HG02623 (cell line): Measurements from ENCODE around the gene NUDT3.
A peak's percentile ranks its signal among the peaks of the same experiment; 100 is the strongest.
"Not testable (repeated sequence)": the region's sequence is repeated elsewhere in the genome, so short reads cannot be mapped to it uniquely, and the experiment has no call there.

Experiments
- ATAC-seq: cut with Tn5 transposase; IDR thresholded peaks from one replicate; pipeline ENCODE4 v1.9.1; 2021; ENCODE audit warnings: moderate library complexity; ENCODE audit not compliant: unreplicated experiment

Gene NUDT3

DNA sequence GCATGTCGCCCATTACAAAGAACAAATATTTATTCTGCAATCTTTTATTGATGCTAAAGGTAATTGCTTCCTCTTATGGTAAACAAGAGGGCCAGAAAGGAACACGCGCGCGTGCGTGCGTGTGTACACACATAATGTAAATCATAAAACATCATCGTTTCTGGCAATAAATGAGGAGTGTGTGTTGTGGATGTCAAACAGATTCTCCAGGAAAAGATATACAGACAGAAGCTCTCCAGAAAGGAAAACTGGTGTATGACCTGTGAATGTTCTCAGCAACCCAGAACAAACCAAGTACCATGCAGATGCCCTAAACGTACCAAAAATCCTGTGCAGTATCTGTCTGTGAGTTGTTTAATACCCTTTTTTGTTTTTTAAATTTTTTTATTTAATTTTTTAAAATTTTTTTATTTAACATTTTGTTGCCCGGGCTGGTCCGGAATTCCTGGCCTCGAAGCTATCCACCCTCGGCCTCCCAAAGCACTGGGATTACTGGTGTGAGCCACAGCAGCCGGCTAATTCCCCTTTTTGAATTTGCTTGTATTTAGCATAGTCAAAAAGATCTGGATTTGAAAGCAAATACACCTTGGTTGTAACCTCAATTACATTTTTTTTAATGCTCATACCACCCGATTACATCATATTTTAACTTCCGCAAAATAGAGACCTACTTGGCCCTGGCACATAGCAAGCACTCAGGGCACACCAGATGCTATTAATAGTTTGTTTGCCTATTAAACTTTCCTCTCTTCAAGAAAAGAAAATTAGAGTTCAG lies 909 bp upstream of the NUDT3 start:
- no peak for ATAC-seq

DNA sequence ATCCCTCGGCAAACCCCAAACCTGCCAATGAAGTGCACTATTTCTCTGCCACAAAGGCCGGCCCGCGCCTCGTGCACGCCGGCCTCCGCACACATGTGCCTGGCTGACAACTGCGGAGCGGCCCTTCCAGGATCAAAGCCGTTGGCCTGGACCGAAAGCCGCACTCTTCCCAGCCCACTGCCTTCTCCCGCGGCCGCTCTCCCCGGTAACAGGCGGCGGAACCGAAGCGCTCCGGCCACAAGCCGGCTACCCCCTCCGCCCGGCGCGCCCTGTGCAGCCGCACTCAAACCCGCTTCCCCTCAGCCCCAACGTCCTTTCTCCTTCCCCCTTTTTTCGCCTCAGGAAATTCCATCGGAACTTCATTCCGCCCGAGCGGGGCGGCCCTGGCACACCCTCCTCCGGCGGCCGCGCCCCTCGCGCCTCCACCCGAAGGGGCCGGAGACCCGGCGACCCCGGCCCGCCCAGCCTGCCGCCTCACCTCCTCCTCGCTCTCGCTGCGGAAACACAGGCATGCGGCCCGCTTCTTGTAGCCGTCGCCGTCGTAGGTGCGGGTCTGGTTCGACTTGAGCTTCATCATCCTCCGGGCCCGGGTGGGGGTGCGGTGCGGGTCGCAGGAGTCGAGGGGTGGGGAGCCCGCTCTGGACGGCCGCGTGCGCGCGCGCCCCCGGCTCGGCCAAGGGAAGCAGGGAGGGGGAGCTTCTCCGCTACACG lies 528 bp downstream of the NUDT3 start:
- peak; percentile 33 for ATAC-seq

DNA sequence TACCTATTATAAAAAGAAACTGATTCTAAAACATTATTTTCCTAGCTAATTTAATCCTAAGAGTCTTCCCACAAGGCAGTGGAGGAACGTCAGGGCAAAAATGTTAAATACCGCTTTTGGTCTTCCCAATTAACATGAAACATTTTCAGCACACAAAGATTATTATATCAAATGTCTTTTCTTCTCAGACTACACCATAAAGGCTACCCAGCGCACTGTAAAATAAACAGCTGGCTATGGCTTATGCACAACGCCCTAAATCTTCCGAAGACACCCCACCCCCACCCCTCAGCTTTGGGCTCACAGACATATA lies 1.0 kb downstream of the NUDT3 start:
- ATAC-seq = no peak

DNA sequence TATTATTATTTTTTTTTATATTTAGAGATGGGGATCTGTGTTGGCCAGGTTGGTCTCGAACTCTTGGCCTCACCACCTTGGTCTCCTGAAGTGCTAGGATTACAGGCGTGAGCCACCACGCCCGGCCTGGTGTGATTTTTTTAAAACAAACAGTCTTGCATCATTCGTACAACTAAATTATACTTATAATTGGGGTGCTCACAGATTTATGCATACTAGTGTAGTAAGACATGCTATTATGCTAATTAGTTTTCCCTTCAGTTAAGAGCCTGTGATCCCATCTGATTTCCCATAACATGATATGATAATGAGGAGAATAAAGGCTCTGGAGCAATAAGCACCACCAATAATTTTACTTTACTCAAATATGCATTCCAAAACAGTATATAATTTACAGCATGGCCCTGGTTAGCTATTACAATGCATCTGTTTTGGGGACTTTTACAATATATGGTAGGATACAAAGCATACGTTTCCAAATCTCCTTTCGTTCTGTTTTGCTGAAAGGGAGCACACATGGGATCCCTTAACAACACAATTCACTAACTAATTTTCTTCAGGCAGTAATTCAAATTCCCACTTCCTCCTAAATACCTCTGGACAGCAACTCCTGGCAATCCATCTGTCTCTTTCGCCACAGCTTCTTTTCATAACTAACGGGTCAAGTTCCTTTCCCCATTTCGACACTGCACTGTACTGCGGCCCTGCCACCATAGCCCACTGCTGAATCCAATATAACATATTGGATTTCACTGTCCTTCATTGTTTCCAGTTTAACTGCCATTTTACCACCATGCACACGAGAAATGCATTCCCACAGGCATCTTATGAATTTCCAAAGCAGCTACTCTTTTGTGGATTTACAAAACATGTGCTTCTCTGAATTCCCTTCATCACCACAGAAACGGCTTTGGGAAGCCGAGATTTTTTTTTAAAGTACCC lies 1.7 kb downstream of the NUDT3 start:
- no peak for ATAC-seq

DNA sequence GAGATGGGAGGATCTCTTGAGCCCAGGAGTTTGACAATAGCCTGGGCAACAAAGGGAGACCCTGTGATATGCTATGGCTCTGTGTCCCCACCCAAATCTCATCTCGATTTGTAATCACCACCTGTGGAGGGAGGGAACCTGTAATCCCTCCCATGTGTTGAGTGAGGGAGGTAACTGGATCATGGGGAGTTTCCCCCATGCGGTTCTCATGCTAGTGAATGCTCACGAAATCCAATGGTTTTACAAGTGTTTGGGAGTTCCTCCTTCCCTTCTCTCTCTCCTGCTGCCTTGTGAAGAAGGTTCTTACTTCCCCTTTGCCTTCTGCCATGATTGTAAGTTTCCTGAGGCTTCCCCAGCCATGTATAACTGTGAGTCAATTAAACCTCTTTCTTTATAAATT lies 3.4 kb downstream of the NUDT3 start:
- no peak for ATAC-seq

DNA sequence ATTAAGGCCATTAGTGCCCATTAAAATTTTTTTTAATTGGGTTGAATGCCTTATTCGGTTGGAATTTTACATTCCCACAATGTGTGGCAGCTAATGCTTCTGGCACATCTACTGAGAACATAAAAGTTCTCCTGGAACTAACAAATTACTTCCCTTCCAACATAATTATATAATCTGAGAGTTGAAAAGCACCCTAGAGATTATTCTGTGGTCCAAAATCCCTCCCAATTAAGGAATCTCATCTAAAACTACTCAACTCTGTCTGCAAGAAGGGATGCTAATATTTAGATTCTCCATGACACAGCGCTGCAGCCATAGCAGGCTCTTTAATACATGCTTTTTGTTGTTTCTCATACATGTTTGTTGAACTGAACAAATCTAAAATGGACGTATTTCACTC lies 4.0 kb downstream of the NUDT3 start:
- no peak for ATAC-seq

DNA sequence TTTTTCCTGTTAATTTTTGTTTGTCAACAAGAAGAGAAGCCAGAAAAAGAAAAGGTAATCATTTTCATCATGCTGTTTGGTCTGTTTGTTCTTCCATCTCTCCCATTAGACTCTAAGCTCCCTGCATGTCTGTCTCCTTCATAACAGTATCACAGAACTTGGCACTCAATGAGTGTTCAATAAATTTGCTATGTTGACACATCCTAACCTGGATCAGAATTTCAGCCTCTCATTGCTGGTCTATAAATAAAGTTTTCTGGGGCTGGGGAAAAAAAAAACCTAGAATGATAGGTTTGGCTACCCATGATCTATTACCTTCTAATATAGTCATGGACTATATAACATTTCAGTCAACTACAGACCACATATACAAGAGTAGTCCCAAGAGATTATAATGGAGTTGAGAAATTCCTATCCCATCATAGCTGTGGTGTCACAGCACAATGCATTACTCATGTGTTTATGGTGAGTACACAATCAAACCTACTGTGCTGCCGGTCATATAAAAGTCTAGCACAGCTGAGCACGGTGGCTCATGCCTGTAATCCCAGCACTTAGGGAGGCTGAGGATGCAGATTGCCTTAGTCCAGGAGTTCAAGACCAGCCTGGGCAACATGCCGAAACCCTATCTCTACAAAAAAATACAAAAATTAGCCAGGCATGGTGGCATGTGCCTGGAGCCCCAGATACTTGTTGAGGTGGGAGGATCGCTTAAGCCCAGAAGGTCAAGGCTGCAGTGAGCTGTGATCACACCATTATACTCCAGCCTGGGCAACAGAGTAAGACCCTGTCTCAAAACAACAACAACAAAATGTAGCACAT lies 5.9 kb downstream of the NUDT3 start:
- no peak for ATAC-seq

DNA sequence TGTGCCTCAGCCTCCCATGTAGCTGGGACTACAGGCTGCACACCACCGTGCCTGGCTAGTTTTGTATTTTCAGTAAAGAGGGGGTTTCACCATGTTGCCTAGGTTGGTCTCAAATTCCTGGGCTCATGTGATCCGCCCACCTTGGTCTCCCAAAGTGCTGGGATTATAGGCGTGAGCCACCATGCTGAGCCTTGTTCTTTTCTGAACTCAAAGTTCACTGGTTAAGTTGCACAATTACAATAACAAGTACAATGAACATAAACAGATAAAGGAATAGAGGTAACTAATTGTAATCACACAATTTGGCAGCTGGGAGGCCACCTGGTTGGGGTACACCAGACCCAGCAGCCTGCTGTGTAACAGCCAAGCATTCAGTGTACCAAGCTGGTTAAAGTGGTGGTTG lies 6.7 kb downstream of the NUDT3 start:
- no peak for ATAC-seq

DNA sequence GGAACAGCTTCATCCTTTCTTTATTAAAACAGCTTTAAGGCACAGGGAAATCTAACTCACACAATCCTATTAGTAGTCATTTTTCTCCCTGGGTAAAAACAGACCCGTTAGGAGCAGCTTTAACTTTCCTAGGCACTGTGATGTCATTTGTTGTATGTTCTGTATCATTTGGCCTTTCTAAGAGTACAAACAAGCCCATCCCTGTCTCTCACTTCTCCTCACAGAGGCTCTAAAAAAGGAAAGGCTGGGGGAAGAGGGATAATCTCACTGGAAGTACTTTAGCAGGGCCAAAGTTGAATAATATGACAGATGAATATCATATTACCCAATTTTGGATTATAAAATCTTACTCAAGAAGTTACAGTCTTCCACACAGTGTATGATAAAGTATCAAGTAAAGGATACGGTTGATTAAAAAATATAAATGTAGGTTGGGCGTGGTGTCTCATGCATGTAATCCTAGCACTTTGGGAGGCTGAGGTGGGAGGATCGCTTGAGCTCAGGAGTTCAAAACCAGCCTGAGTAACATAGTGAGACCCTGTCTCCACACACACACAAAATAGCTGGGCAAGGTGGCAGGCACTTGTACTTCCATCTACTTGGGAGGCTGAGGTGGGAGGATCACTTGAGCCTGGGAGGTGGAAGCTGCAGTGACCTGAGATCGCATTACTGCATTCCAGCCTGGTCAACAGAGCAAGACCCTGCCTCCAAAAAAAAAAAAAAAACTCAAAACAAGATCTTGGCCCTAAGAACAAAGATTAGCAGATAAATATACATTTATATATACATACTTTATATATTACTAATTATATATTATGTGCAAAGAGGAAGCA lies 7.9 kb downstream of the NUDT3 start:
- no peak for ATAC-seq

DNA sequence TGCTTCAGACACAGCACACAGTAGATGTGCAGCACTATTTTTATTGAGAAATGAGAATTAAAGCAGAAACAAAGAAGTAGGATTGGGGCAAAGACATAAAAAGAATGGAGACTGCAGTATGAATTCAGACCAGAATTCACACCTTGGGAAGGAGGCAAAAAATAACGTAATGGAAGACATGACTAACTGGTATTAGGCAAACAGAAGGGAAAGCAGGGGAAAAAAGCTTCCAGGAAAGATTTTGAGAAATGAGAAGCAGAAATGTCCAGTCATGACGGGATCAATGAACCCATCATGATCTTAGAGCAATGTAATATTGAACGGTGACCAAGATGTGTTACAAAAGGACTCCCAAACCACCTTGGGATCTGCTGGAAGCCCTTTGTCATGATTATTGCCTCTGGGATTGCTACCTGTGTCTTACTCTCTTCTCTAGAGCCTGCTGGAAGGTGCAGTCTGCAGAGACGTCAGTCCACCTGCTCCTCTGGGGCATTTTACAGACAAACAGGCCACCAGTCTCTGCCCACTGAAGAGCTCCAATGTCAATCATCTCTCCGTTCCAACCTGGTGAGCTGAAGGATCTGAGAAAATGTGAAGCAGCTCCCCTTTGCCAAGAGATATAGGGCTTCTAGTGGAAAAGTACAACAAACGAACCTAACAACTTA lies 8.7 kb downstream of the NUDT3 start:
- no peak for ATAC-seq

DNA sequence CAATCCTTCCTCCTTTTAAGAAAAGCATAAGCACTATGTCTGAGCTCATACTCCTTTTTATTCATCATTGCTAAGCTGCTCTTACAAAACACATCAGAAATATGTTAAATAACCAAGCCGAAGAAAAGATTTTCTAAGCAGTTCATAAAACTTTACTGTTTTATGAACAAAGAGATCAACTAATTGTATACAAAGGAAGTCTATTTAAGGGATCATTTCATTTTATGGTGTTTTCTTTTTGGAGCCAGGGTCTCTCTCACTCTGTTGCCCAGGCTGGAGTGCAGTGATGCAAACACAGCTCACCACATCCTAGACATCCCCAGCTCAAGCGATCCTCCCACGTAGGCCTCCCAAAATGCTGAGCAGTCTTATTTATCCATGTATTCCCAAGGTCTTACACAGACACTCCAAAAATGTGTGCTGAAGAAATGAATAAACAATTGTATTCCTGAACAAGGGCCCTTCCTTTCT lies 9.3 kb downstream of the NUDT3 start:
- ATAC-seq = no peak

DNA sequence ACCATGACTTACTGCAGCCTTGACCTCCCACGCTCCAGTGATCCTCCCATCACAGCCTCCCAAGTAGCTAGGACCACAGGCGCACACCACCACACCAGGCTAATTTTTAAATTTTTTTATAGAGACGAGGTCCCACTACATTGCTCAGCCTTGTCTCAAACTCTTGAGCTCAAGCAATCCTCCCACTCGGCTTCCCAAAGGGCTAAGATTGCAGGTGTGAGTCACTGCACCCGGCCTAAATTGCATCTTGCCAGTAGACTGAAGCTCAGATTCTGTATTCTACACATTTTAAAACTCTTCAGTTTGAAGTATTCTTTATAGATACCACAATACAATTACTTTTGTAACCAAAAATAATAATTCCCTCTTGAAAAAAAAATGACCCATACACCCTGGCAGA lies 11.4 kb downstream of the NUDT3 start:
- no peak for ATAC-seq

DNA sequence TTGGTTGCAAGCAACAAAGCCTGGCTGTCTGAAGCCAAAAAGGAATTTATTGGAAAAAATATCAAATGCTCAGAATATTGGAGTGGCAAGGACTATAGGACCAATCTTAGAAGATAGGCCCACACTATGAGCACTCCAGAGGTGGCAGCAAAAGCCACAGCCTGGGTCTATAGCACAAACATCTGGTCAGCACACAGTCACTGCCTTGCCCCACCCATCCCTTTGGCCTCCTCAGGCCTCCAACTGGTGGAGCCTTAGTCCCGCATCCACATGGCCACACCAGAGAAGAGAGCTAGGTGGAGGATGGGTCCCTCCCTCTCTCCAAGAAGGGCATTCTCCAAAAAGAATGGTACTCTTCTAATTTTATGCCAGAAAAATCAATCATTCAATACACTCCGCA lies 14.0 kb downstream of the NUDT3 start:
- ATAC-seq = no peak

DNA sequence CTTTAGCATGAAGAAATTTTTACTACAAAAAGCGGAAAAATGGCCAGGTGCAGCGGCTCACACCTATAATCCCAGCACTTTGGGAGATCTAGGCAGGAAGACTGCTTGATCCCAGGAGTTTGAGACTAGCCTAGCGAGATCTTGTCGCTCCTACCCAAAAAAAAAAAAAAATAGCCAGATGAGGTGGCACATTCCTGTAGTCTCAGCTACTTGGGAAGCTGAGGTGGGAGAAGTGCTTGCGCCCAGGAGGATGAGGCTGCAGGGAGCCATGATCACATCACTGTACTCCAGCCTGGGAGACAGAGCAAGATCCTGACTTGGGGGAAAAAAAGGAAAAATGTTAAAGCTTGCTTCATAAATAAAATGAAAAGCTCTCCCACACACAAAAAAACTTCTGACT lies 14.5 kb downstream of the NUDT3 start:
- ATAC-seq = no peak

DNA sequence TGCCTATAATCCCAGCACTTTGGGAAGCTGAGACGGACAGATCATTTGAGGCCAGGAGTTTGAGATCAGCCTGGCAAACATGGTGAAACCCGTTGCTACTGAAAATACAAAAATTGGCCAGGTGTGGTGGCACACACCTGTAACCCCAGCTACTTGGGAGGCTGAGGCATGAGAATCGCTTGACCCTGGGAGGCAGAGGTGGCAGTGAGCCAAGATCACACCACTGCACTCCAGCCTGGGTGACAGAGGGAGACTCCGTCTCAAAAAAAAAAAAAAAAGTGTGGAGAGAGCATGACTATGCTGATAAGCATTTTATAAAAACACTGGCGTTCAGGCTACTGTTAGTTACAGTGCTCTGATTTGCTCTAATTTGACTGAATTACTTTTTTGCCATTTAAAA lies 14.9 kb downstream of the NUDT3 start:
- ATAC-seq = not testable (repeated sequence)

DNA sequence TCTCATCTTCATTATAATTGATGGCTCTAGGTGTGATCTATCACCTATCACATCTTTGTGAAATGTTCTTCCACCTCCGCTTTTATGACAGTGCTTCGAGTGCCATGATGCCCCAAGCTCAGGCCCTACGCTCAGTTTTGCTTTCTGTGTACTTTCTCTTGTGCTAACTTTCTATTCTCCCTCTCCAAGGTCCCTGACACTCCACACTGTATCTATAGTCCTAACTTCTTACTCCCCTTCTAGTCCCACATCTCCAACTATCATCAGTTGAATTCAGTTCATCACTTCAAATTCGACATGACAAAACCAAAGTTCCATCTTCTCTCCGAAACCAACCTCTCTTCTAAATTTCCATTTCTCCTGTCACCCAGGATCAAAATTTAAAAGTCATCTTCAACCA lies 16.6 kb downstream of the NUDT3 start:
- no peak for ATAC-seq

DNA sequence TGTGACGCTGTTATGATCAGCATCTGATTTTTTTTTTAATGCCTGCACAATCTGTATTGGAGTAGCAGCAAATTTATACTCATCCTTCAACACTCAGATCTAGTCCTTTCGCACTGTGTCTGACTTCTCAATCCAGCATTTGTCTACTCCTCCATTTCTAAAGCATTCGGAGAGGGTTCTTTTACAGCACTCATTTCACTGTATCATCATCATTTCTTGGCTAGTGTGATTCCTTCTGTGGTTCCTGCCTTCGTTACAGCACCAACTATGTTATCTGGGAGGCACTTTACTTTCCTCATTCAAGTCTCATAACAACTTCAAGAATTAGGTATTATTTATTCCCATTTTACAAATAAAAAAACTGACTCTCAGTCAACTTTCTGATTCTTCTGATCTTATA lies 18.0 kb downstream of the NUDT3 start:
- no peak for ATAC-seq

DNA sequence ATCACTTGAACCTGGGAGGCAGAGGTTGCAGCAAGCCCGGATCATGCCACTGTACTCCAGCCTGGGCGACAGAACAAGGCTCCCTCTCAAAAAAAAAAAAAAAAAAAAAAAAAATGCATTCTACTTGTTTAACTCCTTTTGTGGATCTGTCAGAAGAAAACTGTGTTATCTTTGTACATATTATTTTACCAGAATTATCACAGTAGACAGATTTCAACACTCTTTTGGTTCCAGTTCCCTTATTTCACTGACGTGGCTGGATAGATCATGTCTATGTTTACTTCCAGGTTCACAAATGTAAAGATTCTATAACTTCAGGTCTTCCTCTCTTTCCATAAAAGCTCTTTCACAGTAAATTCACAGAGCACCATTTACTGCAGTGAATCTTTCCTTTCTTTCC lies 18.4 kb downstream of the NUDT3 start:
- ATAC-seq = no peak

DNA sequence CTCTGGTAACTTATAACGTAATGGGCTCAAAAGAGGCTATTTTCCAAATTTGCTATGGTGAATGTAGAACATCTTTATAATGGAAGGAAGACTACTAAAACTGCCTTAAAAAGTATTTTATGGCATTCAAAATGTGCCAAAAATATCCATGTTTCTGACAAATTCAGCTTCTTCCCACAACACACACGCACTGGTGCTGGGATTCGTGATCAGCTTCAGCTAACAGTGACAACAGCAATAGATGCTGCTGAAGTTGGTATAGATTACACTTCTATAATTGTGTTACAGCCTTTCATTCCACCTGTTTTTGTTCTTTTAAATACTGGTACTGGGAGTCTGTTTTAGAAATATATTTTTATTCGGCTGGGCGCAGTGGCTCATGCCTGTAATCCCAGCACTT lies 19.0 kb downstream of the NUDT3 start:
- no peak for ATAC-seq
